NCI-H1105 treated with DMSO at 0.1 percent for 48 hours (cell line): ENCODE results near the gene PRUNE2.

Experiments
- DNase-seq: peaks from one replicate; lab custom pipeline; 2025; lab: John Stamatoyannopoulos, UW

Gene PRUNE2

GRCh38 chr9:76624391-76625048 lies 281.4 kb downstream of the PRUNE2 start:
- no peak for DNase-seq

GRCh38 chr9:76620996-76621395 lies 284.9 kb downstream of the PRUNE2 start:
- no peak for DNase-seq

- no peak for DNase-seq
These were observed 285.3 kb downstream of the PRUNE2 start for GRCh38 chr9:76620581-76620980.

- DNase-seq, result no peak
These were observed 286.3 kb downstream of the PRUNE2 start for GRCh38 chr9:76619640-76620039.

- no peak for DNase-seq
These were observed 286.7 kb downstream of the PRUNE2 start for GRCh38 chr9:76619197-76619596.

- DNase-seq, result no peak
These were observed 287.2 kb downstream of the PRUNE2 start for GRCh38 chr9:76618762-76619161.

GRCh38 chr9:76617497-76618175 lies 288.3 kb downstream of the PRUNE2 start:
- no peak for DNase-seq

GRCh38 chr9:76616780-76617179 lies 289.1 kb downstream of the PRUNE2 start:
- DNase-seq, result no peak

- DNase-seq, result no peak
These were observed 290.7 kb downstream of the PRUNE2 start for GRCh38 chr9:76615177-76615603.

GRCh38 chr9:76613974-76614373 lies 291.9 kb downstream of the PRUNE2 start:
- no peak for DNase-seq

GRCh38 chr9:76613150-76613781 lies 292.6 kb downstream of the PRUNE2 start:
- DNase-seq, result no peak

- no peak for DNase-seq
These were observed 295.9 kb downstream of the PRUNE2 start for GRCh38 chr9:76610011-76610352.

- DNase-seq, result no peak
These were observed 296.5 kb downstream of the PRUNE2 start for GRCh38 chr9:76609285-76610010.

- DNase-seq, result no peak
These were observed 297.2 kb downstream of the PRUNE2 start for GRCh38 chr9:76608575-76609273.

GRCh38 chr9:76607730-76608436 lies 298.0 kb downstream of the PRUNE2 start:
- DNase-seq, result no peak

GRCh38 chr9:76605321-76605900 lies 300.5 kb downstream of the PRUNE2 start:
- DNase-seq, result no peak

GRCh38 chr9:76603931-76604570 lies 301.9 kb downstream of the PRUNE2 start:
- DNase-seq, result no peak

GRCh38 chr9:76603448-76603895 lies 302.4 kb downstream of the PRUNE2 start:
- no peak for DNase-seq

- DNase-seq, result no peak
These were observed 303.7 kb downstream of the PRUNE2 start for GRCh38 chr9:76602199-76602598.

- DNase-seq, result no peak
These were observed 305.8 kb downstream of the PRUNE2 start for GRCh38 chr9:76600007-76600615.
